ENCODE data around the gene THADA.

Gene THADA

DNA sequence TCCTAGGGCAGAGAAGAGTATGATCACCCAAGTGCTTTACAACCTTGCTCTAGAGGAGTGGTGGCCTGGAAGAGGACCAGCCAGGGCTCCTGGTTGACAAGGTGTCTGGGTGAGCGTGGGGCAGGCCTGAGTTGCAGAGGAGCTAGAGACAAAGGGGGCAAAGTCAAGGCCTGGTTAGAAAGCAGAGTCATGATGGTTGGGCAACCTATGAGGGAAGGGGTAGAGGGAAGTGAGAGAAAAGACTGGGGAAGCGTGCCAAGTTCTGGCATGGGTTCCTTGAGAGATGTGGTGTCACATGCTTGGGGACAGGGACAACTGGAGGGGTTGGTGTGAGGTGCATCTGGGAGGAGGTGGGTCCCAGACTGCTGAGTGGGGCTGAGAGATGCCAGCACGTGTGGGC is 382.9 kb downstream of the THADA start:
- no peak for FAIRE-seq
- TF ChIP-seq, protein P1, sequence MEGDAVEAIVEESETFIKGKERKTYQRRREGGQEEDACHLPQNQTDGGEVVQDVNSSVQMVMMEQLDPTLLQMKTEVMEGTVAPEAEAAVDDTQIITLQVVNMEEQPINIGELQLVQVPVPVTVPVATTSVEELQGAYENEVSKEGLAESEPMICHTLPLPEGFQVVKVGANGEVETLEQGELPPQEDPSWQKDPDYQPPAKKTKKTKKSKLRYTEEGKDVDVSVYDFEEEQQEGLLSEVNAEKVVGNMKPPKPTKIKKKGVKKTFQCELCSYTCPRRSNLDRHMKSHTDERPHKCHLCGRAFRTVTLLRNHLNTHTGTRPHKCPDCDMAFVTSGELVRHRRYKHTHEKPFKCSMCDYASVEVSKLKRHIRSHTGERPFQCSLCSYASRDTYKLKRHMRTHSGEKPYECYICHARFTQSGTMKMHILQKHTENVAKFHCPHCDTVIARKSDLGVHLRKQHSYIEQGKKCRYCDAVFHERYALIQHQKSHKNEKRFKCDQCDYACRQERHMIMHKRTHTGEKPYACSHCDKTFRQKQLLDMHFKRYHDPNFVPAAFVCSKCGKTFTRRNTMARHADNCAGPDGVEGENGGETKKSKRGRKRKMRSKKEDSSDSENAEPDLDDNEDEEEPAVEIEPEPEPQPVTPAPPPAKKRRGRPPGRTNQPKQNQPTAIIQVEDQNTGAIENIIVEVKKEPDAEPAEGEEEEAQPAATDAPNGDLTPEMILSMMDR (IDR thresholded peaks at IDR 0.05; ENCODE audit: insufficient read depth, missing control alignments): no peak
- no peak for DNase-seq (ENCODE audit: insufficient read length, low spot score)

DNA sequence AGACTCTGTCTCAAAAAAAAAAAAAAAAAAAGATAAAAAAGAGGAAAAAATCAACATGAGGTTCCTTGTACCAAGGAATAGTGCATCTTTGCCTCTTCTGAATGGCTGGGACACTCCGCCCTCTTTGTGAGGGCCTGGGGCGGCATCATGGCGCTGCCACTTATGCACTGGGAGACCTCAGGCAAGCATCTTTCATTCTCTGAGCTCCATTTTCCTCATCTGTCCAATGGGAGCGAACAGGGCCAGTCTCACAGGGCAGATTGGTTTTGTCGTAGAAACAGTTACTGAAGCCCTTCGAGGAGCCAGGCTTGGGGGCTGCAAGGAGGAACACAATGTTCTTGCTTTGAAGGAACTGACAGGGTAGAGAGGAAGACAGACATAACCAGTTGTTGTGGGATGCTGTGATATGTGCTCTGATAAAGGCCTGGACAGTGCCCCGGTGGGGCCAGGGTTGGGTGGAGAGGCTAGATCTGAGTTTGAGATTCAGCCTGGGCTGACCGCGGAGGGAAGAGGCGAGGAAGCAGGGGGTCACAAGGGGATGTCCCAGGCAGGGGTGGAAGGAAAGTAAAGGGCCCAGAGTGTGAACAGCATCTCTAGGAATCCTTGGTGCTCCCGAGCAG is 383.5 kb downstream of the THADA start:
- FAIRE-seq (no peak), DNase-seq (ENCODE audit: insufficient read length, low spot score) (no peak)
- TF ChIP-seq, protein P1 (IDR thresholded peaks at IDR 0.05; ENCODE audit: insufficient read depth, missing control alignments): no peak

DNA sequence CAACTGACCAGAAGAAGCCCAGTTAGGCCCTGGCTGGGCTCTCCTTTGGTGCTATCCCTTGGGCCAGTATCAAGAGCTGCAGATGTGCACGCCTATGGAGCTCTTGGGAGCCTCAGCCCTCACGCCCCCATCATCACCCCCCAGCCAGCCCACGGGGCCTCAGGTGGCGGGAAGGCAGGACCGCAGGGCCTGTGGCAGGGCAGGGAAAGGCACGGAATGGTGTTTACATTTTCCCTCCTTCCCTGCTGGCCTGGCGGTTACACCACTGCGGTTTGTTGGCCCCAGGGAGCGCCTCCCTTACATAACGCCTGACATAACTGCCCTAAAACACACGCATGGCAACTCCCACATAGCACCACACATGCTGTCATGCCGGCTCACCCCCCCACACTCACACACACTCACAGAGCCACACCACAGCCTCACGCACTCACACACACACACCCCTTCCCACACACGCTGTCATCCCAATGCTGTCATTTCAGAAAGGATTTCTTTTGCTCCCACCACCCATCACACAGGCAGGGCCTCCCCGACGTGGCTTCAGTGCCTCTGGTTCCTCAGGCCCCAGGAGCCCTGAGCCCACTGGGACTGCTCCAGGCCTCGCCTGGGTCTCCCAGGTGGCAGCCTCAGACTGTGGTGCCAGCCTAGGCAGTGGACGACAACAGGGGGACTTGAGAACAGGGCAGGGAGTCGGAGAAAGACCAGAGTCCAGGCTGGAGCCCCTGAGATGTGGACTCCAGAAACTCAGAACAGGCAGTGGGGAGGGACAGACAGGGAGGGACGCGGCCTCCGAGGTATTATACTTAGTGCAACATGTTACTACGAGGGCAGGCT is 385.2 kb downstream of the THADA start:
- no peak for FAIRE-seq
- TF ChIP-seq, protein P1 (IDR thresholded peaks at IDR 0.05; ENCODE audit: insufficient read depth, missing control alignments): no peak
- DNase-seq (ENCODE audit: insufficient read length, low spot score): no peak

DNA sequence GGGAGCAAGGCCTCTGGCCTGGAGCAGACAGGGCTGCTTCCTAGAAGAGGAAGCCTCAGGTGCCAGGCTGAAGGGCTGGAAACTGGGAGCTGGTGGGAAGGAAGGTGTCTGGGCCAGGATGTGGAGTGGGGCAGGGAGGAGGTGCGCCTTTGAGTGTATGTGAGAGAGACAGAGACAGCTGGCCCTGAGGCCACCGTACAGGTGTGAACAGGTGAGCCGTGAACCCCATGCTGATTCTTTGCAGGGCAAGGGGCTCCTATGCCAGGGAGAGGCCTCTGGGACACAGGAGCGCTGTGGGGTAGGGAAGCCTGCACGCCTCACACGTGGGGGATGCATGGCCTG is 385.7 kb downstream of the THADA start:
- FAIRE-seq (no peak), DNase-seq (ENCODE audit: insufficient read length, low spot score) (no peak)
- TF ChIP-seq, protein P1 (IDR thresholded peaks at IDR 0.05; ENCODE audit: insufficient read depth, missing control alignments): no peak

DNA sequence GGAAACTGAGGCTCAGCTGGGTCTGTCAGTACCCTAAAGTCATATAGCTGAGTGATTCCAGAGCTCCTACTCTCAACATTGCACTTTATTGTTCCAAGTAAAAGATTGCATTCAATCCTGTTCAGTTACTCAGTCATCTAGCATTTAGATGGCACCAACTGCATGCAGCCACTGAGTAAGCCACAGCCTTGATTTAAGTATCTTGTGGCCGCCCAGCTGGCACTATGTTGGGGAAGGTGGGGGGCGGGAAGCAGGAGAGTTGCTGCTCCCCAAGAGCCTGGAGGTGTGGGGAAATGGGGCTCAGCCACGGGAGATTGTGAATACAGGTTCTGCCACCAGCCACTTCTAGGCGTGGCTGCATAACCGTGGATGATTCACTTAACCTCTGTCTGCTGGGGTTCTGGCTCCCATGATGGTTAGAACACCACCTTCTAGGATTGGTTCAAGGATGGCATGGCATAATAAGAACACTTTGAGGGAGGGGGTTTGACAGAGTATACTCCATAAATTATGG is 386.6 kb downstream of the THADA start:
- TF ChIP-seq, protein P1 (IDR thresholded peaks at IDR 0.05; ENCODE audit: insufficient read depth, missing control alignments): no peak
- FAIRE-seq (no peak), DNase-seq (ENCODE audit: insufficient read length, low spot score) (no peak)

- FAIRE-seq (no peak), DNase-seq (ENCODE audit: insufficient read length, low spot score) (no peak)
- TF ChIP-seq, protein P1 (IDR thresholded peaks at IDR 0.05; ENCODE audit: insufficient read depth, missing control alignments): no peak
These were observed 388.1 kb downstream of the THADA start for GRCh38 chr2:43207553-43208300.

Measured in D721Med (cell line).